ENCODE data around the gene ENGASE.

The ENGASE gene

GRCh38 chr17:79116575-79117368 is 42.1 kb downstream of the ENGASE start:
- TF ChIP-seq FOXM1 (IDR thresholded peaks at IDR 0.05; ENCODE audit: borderline replicate concordance, low read depth) (no peak), USF1 (IDR thresholded peaks at IDR 0.05) (no peak), MAX (IDR thresholded peaks at IDR 0.05) (no peak), RAD21 (IDR thresholded peaks at IDR 0.05; ENCODE audit: low read depth) (no peak), YY1 (IDR thresholded peaks at IDR 0.05; ENCODE audit: low read depth) (no peak), EGR1 (IDR thresholded peaks at IDR 0.05) (no peak), TAF1 (IDR thresholded peaks at IDR 0.05; ENCODE audit: low read depth) (no peak)

- no peak for TF ChIP-seq CEBPB (IDR thresholded peaks at IDR 0.05)
- TF ChIP-seq MAX (IDR thresholded peaks at IDR 0.05): no peak
Measured at GRCh38 chr17:79117905-79118487, 43.4 kb downstream of the ENGASE start.

- TF ChIP-seq CREB1 (IDR thresholded peaks at IDR 0.05; ENCODE audit: low read depth) (no peak), RAD21 (IDR thresholded peaks at IDR 0.05; ENCODE audit: low read depth) (no peak), TCF12 (IDR thresholded peaks at IDR 0.05; ENCODE audit: low read depth) (no peak), ZBTB7A (IDR thresholded peaks at IDR 0.05; ENCODE audit: low read depth) (no peak), MAX (IDR thresholded peaks at IDR 0.05) (no peak), REST (IDR thresholded peaks at IDR 0.05; ENCODE audit: low read depth) (no peak), YY1 (IDR thresholded peaks at IDR 0.05; ENCODE audit: low read depth) (no peak), USF1 (IDR thresholded peaks at IDR 0.05) (no peak), EGR1 (IDR thresholded peaks at IDR 0.05) (no peak), NFIC (IDR thresholded peaks at IDR 0.05) (no peak), FOXM1 (IDR thresholded peaks at IDR 0.05; ENCODE audit: borderline replicate concordance, low read depth) (no peak), EP300 (IDR thresholded peaks at IDR 0.05; ENCODE audit: borderline replicate concordance) (no peak), TAF1 (IDR thresholded peaks at IDR 0.05; ENCODE audit: low read depth) (no peak), CEBPB (IDR thresholded peaks at IDR 0.05) (no peak), TEAD4 (IDR thresholded peaks at IDR 0.05) (no peak)
Measured at GRCh38 chr17:79118924-79119323, 44.3 kb downstream of the ENGASE start.

- TF ChIP-seq NFIC (IDR thresholded peaks at IDR 0.05): no peak
- TF ChIP-seq EP300 (IDR thresholded peaks at IDR 0.05; ENCODE audit: borderline replicate concordance): no peak
- TF ChIP-seq CEBPB (IDR thresholded peaks at IDR 0.05): no peak
- TF ChIP-seq TAF1 (IDR thresholded peaks at IDR 0.05; ENCODE audit: low read depth): no peak
- TF ChIP-seq REST (IDR thresholded peaks at IDR 0.05; ENCODE audit: low read depth): no peak
- no peak for TF ChIP-seq TEAD4 (IDR thresholded peaks at IDR 0.05)
- no peak for TF ChIP-seq FOXM1 (IDR thresholded peaks at IDR 0.05; ENCODE audit: borderline replicate concordance, low read depth)
- no peak for TF ChIP-seq TCF12 (IDR thresholded peaks at IDR 0.05; ENCODE audit: low read depth)
- TF ChIP-seq RAD21 (IDR thresholded peaks at IDR 0.05; ENCODE audit: low read depth): no peak
- TF ChIP-seq MAX (IDR thresholded peaks at IDR 0.05): no peak
Measured at GRCh38 chr17:79120259-79120658, 45.6 kb downstream of the ENGASE start.

GRCh38 chr17:79123988-79124387 is 49.4 kb downstream of the ENGASE start:
- TF ChIP-seq REST (IDR thresholded peaks at IDR 0.05; ENCODE audit: low read depth) (no peak), FOXM1 (IDR thresholded peaks at IDR 0.05; ENCODE audit: borderline replicate concordance, low read depth) (no peak), EGR1 (IDR thresholded peaks at IDR 0.05) (no peak), TEAD4 (IDR thresholded peaks at IDR 0.05) (no peak), TAF1 (IDR thresholded peaks at IDR 0.05; ENCODE audit: low read depth) (no peak), EP300 (IDR thresholded peaks at IDR 0.05; ENCODE audit: borderline replicate concordance) (no peak), USF1 (IDR thresholded peaks at IDR 0.05) (no peak), YY1 (IDR thresholded peaks at IDR 0.05; ENCODE audit: low read depth) (no peak), ZBTB7A (IDR thresholded peaks at IDR 0.05; ENCODE audit: low read depth) (no peak), MAX (IDR thresholded peaks at IDR 0.05) (no peak)
